NCI-H1092 treated with DMSO at 0.1 percent for 48 hours (cell line): ENCODE data around the gene CD22.
"Not testable (repeated sequence)": the region's sequence is repeated elsewhere in the genome, so short reads cannot be mapped to it uniquely, and the experiment has no call there.

Source experiments
- DNase-seq: peaks from one replicate; lab custom pipeline; 2025; lab: John Stamatoyannopoulos, UW

The CD22 gene

DNA sequence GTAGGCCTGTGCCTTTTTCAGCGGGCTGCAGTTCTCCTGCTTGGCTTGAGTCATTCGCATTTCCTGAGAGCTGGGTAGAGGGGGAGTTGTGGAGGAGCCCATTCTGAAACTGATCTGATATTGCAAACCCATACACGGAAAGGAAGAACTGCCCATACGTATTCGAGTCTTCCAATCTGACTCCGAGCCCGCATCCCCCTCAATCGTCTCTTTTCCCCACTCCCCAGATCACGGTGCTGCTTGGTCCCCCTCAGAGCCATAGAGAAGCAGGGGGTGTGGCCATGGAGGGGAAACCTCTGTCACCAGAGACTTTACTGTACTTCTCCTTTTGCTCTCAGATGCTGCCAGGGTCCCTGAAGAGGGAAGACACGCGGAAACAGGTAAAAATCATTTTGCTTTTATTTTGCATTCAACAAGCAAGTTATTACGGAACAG is at the start of gene CD22:
Gene CD22, plus strand, starts transcription at position 337 of the 435 bp plus-strand sequence. CDS start 2,854 bp downstream, outside the sequence.
- DNase-seq = no peak

DNA sequence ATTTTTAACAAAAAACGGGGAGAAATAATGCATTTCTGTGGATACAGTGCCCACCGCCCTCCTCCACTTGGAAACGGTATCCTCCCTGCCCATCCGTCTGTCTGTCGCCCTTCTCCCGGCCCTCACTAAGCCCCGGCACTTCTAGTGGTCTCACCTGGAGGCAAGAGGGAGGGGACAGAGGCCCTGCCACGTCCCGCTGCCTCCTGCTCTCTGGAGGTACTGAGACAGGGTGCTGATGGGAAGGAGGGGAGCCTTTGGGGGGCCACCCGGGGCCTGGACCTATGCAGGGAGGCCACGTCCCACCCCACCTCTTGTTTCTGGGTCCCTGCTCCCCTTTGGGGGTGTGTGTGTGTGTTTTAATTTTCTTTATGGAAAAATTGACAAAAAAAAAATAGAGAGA is 49.6 kb upstream of the CD22 start:
- DNase-seq = no peak

DNA sequence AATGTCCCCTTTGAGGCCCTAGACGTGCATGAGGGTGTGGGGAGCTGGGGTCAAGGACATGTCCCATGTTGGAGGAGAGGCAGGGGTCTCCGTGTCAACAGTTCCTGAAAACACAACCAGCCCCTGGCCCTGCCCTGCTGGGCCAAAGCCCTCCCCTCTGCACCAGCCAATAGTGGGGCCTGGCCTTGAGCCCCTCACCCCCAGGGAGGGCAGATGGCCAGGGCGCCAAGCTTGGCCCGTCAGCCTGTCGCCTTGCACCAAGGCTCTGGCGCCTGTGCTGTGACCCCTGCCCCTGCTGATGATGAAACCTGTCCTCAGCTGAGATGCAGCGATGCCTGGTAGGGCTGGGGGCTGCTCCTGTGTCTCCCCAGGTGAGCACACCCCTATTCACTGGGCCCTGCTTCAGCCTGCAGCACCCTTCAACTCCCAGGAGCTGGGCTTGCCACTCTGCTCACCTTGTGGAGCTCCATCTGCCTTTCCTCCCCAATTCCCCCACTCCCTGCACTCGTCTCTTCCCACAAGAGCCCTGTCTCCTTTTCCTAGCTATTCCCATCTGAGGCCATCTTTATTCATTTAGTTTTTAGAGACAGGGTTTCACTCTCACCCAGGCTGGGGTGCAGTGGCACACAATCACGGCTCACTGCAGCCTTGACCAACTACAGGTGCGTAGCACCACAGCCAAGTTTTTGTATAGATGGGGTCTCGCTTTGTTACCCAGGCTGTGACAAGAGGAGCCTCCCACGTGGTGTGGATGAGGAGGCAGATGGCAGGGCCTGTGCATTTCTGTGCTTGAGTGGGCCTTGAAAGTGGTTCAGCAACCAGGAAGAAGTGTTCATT is 48.8 kb upstream of the CD22 start:
- DNase-seq = no peak

DNA sequence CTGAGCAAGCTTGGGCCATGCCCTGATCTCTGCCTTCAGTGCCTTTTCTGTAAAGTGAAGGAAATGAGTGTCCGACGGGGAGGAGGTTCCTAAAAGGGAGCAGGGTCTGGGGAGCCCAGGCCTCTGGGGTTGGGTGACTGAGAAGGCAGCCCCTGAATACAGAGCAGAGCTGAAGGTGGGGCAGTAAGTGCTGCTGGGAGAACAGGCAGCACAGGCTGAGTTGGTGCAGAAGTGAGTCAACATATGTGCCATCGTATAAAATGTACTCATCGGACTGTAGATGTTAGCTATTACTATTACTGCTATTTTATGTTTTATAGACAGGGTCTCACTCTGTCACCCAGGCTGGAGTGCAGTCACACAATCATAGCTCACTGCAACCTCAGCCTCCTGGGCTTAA is 47.7 kb upstream of the CD22 start:
- no peak for DNase-seq

DNA sequence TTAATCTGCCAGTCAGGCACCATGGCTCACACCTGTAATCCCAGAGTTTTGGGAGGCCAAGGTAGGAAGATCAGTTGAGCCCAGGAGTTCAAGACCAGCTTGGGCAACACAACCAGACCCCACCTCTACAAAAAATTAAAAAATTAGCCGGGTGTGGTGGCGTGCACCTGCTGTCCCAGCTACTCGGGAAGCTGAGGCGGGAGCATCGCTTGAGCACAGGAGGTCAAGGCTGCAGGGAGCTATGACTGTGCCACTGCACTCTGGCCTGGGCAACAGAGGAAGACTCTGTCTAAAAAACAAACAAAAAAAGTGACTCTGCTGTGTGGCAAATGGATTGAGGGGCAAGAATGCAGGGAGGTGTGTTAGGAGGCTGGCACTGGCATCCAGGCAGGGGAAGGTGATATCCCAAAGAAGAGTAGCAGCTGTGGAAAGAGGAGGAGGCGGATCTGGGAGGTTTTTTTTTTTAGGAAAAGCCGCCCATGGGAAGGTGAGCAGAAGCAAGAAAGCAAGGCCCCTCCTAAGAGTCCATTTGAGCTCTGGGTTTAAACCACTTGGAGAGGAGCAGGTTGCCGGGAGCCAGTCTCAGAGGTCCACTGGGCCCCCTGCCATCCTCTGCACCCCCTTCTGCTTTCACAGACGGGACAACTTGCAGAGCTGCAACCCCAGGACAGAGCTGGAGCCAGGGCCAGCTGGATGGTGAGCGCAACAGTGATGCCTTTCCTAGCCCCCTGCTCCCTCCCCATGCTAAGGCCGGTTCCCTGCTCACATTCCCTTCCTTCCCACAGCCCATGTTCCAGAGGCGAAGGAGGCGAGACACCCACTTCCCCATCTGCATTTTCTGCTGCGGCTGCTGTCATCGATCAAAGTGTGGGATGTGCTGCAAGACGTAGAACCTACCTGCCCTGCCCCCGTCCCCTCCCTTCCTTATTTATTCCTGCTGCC is 44.6 kb upstream of the CD22 start:
- no peak for DNase-seq

DNA sequence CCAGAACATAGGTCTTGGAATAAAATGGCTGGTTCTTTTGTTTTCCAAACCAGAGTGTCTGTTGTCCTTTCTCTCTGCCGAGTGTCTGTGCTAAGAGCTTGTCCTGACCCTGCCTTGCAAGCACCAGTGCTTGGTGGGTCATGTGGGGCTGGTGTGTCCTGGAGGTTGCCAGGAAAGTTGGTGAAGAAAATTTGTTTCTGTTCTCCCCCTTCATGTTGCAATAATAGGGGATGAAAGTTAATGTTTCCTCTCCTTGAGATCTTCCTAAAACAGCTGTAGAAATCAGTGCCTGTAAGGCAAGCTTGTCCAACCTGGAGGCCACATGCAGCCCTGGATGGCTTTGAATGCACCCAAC is 43.9 kb upstream of the CD22 start:
- no peak for DNase-seq

DNA sequence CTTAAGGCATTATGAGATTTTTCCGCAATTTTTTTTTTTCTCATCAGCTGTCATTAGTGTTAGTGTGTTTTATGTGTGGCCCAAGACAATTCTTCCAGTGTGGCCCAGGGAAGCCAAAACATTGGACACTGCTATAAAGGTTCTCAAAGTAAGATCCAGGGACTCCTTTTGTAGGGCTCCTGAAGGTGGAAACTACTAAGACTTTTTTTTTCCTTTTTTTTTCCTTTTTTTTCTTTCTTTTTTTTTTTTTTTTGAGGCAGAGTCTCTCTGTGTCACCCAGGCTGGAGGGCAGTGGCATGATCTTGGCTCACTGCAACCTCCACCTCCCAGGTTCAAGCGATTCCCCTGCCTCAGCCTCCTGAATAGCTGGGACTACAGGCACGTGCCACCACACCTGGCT is 43.5 kb upstream of the CD22 start:
- DNase-seq = not testable (repeated sequence)

DNA sequence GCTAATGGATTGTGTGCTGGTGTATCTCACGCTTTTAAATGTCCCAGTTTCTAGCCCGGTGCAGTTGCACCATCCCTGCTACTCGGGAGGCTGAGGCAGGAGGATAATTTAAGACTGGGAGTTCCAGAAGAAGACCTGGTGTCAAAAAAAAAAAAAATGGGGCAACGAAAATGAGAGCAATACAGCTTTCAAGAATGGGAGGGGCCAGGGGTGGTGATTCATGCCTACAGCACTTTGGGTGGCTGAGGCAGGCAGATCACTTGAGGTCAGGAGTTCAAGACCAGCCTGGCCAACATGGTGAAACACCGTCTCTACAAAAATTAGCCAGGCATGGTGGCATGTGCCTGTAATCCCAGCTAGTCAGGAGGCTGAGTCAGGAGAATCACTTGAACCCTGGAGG is 42.9 kb upstream of the CD22 start:
- DNase-seq = not testable (repeated sequence)

DNA sequence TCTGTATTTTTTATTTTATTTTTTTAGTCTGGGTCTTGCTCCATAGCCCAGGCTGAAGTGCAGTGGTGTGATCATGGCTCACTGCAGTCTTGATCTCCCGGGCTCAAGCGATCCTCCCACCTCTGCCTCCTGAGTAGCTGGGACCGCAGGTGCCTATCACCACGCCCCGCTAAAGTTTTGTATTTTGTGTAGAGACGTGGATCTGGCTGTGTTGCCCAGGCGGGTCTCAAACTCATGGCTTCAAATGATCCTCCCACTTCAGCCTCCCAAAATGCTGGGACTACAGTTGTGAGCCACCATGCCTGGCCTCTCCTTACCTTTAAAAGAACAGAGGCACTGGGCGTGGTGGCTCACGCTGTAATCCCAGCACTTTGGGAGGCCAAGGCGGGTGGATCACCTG is 41.3 kb upstream of the CD22 start:
- no peak for DNase-seq

DNA sequence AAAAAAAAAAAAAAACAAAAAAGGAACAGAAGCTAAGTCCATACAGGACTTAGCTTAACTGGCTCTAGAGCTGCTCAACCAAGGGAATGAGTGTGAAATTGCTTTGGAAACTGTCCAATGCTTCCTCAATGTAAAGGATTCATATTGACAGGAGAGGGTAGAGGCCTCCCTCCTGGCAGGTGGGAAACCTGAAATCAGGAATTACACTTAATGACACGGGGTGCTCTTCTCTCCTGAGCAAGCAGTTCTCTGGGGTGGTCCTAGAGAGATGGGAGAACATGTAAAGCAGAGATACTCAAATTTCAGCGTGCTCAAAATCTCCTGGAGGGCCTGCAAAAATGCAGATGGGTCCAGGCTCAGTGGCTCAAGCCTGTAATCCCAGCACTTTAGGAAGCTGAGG is 40.7 kb upstream of the CD22 start:
- DNase-seq = no peak

DNA sequence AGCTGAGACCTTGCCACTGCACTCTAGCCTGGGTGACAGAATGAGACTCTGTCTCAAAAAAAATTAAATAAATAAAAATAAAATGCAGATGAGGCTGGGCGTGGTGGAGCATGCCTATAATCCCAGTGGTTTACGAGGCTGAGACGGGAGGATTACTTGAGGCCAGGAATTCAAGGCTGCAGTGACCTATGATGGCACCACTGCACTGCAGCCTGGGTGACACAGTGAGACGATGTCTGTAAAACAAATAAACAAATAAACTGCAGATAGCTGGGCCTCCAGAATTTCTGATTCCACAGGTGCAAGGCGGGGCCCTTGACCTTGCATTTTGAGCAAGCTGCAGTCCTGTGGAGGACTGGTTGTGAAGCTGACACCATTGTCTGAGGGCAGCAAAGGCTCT is 40.1 kb upstream of the CD22 start:
- DNase-seq = no peak

DNA sequence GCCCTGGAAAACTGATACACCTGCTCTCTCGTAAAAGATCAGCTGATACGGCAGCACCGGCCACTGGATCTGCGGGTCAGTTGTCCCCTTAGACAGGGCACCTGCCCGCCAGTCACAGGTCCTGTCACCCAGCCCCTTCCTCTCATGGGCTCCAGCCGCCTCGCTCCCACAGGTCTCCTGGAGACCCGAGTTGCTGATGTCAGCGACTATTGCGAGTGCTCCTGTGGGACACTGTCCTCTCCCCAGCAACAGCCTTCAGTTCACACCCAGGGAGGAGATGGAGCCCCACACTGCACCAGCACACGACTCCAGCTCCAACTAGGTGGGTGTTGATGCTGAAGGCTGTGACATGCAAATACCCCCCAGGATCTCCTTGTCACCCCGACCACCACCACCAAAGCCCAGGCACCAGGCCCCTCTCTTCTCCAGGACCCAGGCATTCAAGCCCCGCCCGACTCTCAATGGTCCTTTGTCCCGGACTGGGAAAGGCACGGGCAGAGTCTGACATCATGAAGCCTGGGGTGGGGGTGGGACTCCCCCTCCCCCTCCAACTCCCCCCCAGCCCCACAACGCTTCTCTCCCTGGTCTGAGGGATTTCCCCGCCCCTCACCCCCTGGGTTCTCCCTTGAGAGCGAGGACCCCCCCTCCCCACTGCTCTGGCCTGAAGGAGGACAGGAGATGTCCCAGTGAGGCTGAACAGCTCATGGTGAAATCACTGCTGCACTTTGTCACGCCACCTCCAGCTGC is 38.4 kb upstream of the CD22 start:
- DNase-seq = no peak

DNA sequence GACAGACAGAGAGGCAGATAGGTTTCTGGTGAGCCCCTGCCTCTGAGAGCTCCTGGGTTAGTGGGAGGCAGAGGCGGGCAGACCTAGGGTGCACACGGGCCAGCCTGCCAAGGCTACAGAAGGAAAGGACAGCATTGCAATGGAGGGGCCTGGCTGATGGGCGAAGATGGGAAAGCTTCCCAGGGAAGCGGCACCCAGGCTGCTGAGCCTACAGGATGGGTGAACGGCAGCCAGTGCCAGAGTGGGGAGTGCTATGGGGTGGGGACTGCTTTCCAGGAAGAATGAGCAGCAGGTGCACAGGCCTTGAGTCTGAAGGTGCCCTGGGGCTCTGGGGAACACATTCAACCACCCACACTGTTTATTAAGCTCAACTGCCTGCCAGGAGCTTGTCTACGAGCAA is 37.7 kb upstream of the CD22 start:
- no peak for DNase-seq

DNA sequence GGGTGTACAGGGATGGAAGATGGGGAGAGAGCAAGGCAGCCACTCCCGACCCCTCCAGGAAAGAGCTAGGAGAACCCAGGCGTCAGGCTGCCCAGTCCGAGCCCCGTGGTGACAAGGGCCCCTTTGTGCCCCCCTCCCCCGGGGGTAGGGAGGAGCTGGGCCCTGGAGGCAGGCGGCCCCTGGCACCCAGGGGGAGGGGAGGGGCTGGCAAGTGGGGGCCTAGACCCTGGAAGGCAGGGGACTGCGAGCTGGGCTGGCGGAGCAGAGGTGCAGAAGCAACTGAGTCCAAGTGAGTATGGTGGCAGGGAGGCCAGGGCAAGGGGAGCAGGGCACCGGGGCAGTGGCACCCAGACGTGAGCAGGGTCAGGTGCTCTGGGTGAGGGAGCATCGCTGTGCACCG is 37.1 kb upstream of the CD22 start, which contains the start of gene MAG:
Gene MAG, plus strand, starts transcription at position 246 of the 400 bp plus-strand sequence. CDS start 3,248 bp downstream, outside the sequence.
- DNase-seq = no peak

DNA sequence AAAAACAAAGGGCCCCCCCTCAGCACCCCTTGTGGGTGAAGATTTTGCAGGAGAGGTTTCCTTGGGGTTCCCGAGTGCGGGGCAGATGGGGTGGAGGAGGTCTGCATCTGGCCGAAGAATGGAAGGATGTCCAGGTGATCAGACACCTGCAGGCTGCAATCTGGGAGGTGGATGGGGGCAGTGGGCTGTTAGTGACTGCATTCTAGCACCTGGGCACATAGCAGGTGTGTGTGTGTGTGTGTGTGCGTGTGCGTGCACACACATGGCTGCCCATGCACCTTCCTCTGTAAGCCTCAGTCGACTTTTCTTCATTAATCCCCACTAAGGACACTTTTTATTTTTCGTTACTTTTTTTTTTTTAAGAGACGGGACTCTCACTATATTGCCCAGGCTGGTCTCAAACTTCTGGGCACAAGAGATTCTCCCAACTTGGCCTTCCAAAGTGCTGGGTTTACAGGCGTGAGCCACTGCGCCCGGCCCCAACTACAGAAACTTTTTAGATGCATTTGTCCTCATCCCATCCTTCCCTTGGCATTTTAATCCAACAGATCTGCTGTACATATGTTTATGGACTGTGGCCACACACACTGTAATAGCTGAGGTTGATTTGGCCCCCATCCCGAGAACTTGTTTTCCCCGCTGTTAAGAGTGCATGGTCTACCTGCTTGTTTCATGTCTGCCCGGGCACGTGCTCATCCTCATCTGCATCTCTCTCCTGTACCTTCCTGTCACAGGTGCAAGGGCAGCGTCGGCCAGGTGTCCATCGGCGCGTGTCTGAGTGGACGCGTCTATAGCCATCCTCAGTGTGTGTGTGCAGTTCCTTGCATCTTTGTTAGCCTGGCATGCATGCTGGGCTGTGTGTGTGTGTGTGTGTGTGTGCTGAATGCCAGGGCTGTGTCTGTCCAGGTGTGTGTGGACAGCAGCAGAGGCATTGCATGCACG is 36.3 kb upstream of the CD22 start:
- no peak for DNase-seq

DNA sequence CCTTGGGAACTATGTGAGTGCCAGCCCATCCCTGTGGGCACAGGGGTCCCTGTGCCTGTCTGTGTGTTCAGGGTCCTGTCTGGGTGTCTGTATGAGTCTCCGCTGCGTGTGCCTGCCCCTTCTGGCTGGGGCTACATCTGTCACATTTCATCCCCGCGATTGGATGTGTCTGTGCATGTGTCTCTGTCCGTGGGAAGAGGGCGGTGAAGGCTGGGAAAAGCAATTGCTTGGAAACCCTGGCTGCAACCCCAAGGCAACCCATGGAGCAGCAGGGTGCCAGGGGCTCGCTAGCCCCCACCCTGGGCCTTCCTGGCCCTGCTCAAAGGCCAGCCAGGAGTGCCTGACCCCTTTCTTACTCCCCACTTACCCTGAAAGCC is 35.6 kb upstream of the CD22 start:
- no peak for DNase-seq

DNA sequence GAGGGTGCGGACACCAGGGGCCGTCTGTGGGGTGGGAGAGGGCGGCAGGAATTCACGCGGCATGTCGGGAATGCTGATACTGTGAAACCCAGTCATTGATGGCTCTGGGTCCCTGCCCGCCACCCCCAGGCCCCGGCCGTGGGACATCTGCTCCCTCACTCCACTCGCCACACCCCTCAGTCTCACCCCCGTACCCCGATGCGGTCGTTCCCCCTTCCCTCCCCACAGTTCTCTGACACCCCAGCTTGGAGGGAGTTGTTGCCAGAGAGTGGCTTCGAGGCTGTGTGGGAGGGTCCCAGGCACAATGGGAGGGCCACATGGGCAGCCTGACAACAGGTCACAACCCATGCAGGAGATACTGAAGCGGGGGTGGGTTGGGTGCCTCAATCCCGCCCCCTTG is 35.2 kb upstream of the CD22 start:
- DNase-seq = no peak

DNA sequence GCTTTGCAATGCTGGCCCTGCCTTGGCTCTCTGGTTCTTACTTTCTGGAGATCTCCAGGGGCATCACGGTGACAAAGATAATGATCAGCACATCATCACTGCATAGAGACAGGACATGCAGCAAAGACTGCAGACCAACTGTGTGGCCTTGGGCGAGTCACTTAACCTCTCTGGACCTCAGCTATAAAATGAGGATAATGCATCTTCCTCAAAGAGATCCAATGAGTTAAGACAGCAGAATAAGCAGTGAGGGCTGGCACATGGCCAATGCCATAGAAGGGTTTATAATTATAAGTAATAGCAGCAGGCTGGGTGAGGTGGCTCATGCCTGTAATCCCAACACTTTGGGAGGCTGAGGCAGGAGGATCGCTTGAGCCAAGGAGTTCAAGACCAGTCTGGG is 34.7 kb upstream of the CD22 start:
- no peak for DNase-seq

DNA sequence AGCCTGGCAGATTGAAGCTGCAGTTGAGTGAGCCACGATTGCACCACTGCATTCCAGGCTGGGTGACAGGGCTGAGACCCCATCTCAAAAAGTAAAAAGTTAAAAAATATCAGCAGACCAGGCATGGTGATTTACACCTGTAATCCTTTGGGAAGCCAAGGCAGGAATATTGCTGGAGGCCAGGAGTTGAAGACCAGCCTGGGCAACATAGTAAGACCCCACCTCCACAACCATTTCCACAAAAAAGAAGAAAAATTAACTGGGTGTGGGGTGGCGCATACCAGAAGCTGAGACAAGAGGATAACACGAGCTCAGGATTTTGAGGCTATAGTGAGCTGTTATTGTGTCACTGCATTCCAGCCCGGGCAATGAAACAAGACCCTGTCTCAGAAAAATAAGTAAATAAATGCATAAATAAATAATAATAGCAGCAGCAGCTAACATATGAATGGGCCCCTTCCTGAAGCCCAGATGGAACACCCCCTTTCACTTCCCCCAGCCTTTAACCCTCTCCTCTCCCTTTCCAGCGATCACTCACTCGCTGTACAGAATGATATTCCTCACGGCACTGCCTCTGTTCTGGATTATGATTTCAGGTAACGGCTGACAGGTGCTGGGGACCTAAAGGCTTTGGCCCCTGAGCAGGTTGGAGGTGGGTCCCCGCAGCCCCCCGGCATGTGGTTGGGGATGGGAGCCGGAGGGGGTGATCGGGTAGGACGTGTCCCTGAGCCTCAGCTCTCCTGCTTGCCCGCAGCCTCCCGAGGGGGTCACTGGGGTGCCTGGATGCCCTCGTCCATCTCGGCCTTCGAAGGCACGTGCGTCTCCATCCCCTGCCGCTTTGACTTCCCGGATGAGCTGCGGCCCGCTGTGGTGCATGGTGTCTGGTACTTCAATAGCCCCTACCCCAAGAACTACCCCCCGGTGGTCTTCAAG is 33.9 kb upstream of the CD22 start:
- no peak for DNase-seq
